Measurements from ENCODE around the gene DCANP1. TPM values are rescaled to one million over a fixed set of nuclear protein-coding genes. Genes with fewer than 3 reads are reported as not detected.

The DCANP1 gene
- total RNA-seq, 1 experiment from 2014 or later: not detected

GRCh38 chr5:135453613-135454012 lies 6.5 kb upstream of the DCANP1 start:
- CTCF ChIA-PET: no interaction called here
- DNase-seq (ENCODE audit: low spot score) (no peak), ATAC-seq (no peak)
- H3K9me3 Mint-ChIP-seq: no peaks in the 10 kb centered on the region
- TF ChIP-seq STAT6 (CRISPR knock-in tag; conservative IDR thresholded peaks at IDR 0.05; ENCODE audit: low read depth): no peak
- no peak for TF ChIP-seq PRDM15 (CRISPR knock-in tag; IDR thresholded peaks at IDR 0.05)
- TF ChIP-seq MAX (CRISPR knock-in tag; IDR thresholded peaks at IDR 0.05): no peak
- no peak for TF ChIP-seq NR2C2 (CRISPR knock-in tag; IDR thresholded peaks at IDR 0.05)
- no peak for TF ChIP-seq NR1H2 (CRISPR knock-in tag; IDR thresholded peaks at IDR 0.05)
- H3K4me1 Mint-ChIP-seq: no peaks in the 10 kb centered on the region; the same call in 1 of the 2 replicates
- H3K27me3 Mint-ChIP-seq (ENCODE audit: low read depth): peaks cover 33% of the 10 kb centered on the region
- no peak overlapping the region for H3K27ac Mint-ChIP-seq
- H3K36me3 Mint-ChIP-seq: no peaks in the 10 kb centered on the region
- POLR2A ChIA-PET: no interaction called here
- H3K4me3 Mint-ChIP-seq: no peak overlapping the region

GRCh38 chr5:135452321-135453030 lies 5.3 kb upstream of the DCANP1 start, which contains the start of gene TIFAB:
TIFAB (minus strand) TSS chr5:135452351; CDS start chr5:135449939, 2,412 bp downstream.
- no peaks in the 10 kb centered on the region for H3K9me3 Mint-ChIP-seq
- ATAC-seq (no peak), DNase-seq (ENCODE audit: low spot score) (peak; percentile 1)
- CTCF ChIA-PET: interaction anchor here (1.1 to 1.8 kb wide), 2 partner anchors 10 to 14 kb away, joined by 4 to 11 read pairs; no protein-coding TSS in a partner anchor
- POLR2A ChIA-PET: no interaction called here
- H3K4me1 Mint-ChIP-seq: peaks cover 5% of the 10 kb centered on the region
- peaks cover 29% of the 10 kb centered on the region for H3K27me3 Mint-ChIP-seq (ENCODE audit: low read depth)
- H3K27ac Mint-ChIP-seq: no peak within 1 kb of the TSS
- H3K4me3 Mint-ChIP-seq: no peak within 1 kb of the TSS
- H3K36me3 Mint-ChIP-seq: no peaks in the 10 kb centered on the region
- TF ChIP-seq FOXJ3 (CRISPR knock-in tag; IDR thresholded peaks at IDR 0.05; ENCODE audit: borderline replicate concordance): no peak
- TF ChIP-seq SP1 (CRISPR knock-in tag; conservative IDR thresholded peaks at IDR 0.05): no peak
- no peak for TF ChIP-seq GRHL2 (CRISPR knock-in tag; IDR thresholded peaks at IDR 0.05; ENCODE audit: insufficient replicate concordance, severe bottlenecking)
- TF ChIP-seq ATF6 (CRISPR knock-in tag; IDR thresholded peaks at IDR 0.05): no peak
- TF ChIP-seq ZSCAN18 (CRISPR knock-in tag; IDR thresholded peaks at IDR 0.05): no peak
- TF ChIP-seq CBFB (CRISPR knock-in tag; IDR thresholded peaks at IDR 0.05; ENCODE audit: low read depth): no peak
- no peak for TF ChIP-seq ZNF416 (CRISPR knock-in tag; IDR thresholded peaks at IDR 0.05)
- TF ChIP-seq USF2 (CRISPR knock-in tag; IDR thresholded peaks at IDR 0.05): no peak
- no peak for TF ChIP-seq PREB (CRISPR knock-in tag; IDR thresholded peaks at IDR 0.05; ENCODE audit: borderline replicate concordance)
- no peak for TF ChIP-seq ATF1 (CRISPR knock-in tag; IDR thresholded peaks at IDR 0.05)
- TF ChIP-seq MYBL2 (CRISPR knock-in tag; IDR thresholded peaks at IDR 0.05): no peak
- TF ChIP-seq ZNF425 (CRISPR knock-in tag; conservative IDR thresholded peaks at IDR 0.05): no peak

Data from WTC11 (cell line).